ENCODE results near the gene TUBA1B.

- TF ChIP-seq POLR2A (IDR thresholded peaks at IDR 0.05) (no peak), CTCF (IDR thresholded peaks at IDR 0.05) (no peak)
These were observed 43.0 kb upstream of the TUBA1B start for GRCh38 chr12:49174218-49174617.

Measured in testis (tissue), 2 donors.